Measurements from ENCODE around the gene ASIC2. TPM values are rescaled to one million over a fixed set of nuclear protein-coding genes. Genes with fewer than 3 reads are reported as not detected.

ASIC2 gene
- total RNA-seq, 2 experiments from 2014 or later = not detected

GRCh38 chr17:33019161-33019890 lies 273.8 kb downstream of the ASIC2 start:
- POLR2A ChIA-PET = no interaction called here
- no peak for ATAC-seq (ENCODE audit: poor library complexity)
- no peaks in the 10 kb centered on the region for H3K4me1 ChIP-seq (ENCODE audit: insufficient read depth, low read length)
- CTCF ChIA-PET = no interaction called here
- no peak for TF ChIP-seq CTCF (IDR thresholded peaks at IDR 0.05)
- Mint-ChIP-seq H3K36me3 (ENCODE audit: low read depth) (no peaks in the 10 kb centered on the region), H3K27ac (no peak overlapping the region), H3K27me3 (peaks cover 24% of the 10 kb centered on the region), H3K4me1 (ENCODE audit: low read depth) (no peaks in the 10 kb centered on the region), H3K9me3 (no peaks in the 10 kb centered on the region), H3K4me3 (no peak overlapping the region)
- no peaks in the 10 kb centered on the region for H3K36me3 ChIP-seq (ENCODE audit: insufficient read depth, low read length)
- no peak overlapping the region for H3K27ac ChIP-seq (ENCODE audit: low read depth in 1 of 2, low read length in 2 of 2)
- intact Hi-C loops (cut with DNase I, micrococcal nuclease) = no loop called here
- no peak overlapping the region for H3K4me3 ChIP-seq (ENCODE audit: low read length)
- no peaks in the 10 kb centered on the region for H3K9me3 ChIP-seq (ENCODE audit: control insufficient read depth in 1 of 2, insufficient read depth in 1 of 2, low read length in 2 of 2)
- no peak for DNase-seq
- peaks cover 0 to 6% of the 10 kb centered on the region in 2 experiments for H3K27me3 ChIP-seq (ENCODE audit: control insufficient read depth in 1 of 2, insufficient read depth in 2 of 2, low read length in 2 of 2)

GRCh38 chr17:33017366-33017765 lies 275.7 kb downstream of the ASIC2 start:
- Histone ChIP-seq H3K9me3 (ENCODE audit: control insufficient read depth in 1 of 2, insufficient read depth in 1 of 2, low read length in 2 of 2) (no peaks in the 10 kb centered on the region), H3K36me3 (ENCODE audit: insufficient read depth, low read length) (no peaks in the 10 kb centered on the region), H3K4me1 (ENCODE audit: insufficient read depth, low read length) (no peaks in the 10 kb centered on the region), H3K27ac (ENCODE audit: low read depth in 1 of 2, low read length in 2 of 2) (no peak overlapping the region), H3K27me3 (ENCODE audit: control insufficient read depth in 1 of 2, insufficient read depth in 2 of 2, low read length in 2 of 2) (peaks cover 0 to 6% of the 10 kb centered on the region in 2 experiments), H3K4me3 (ENCODE audit: low read length) (no peak overlapping the region)
- Mint-ChIP-seq H3K4me3 (no peak overlapping the region), H3K9me3 (no peaks in the 10 kb centered on the region), H3K27me3 (peaks cover 23% of the 10 kb centered on the region), H3K36me3 (ENCODE audit: low read depth) (no peaks in the 10 kb centered on the region), H3K27ac (no peak overlapping the region), H3K4me1 (ENCODE audit: low read depth) (no peaks in the 10 kb centered on the region)
- no peak for ATAC-seq (ENCODE audit: poor library complexity)
- ChIA-PET POLR2A (no interaction called here), CTCF (no interaction called here)
- intact Hi-C loops (cut with DNase I, micrococcal nuclease) = no loop called here
- TF ChIP-seq CTCF (IDR thresholded peaks at IDR 0.05) = no peak
- no peak for DNase-seq

- no peak for DNase-seq
- ChIA-PET POLR2A (no interaction called here), CTCF (no interaction called here)
- H3K4me3 Mint-ChIP-seq = no peak overlapping the region
- H3K27ac Mint-ChIP-seq = no peak overlapping the region
- peaks cover 23% of the 10 kb centered on the region for H3K27me3 Mint-ChIP-seq
- H3K36me3 Mint-ChIP-seq (ENCODE audit: low read depth) = no peaks in the 10 kb centered on the region
- Histone ChIP-seq H3K4me3 (ENCODE audit: low read length) (no peak overlapping the region), H3K36me3 (ENCODE audit: insufficient read depth, low read length) (no peaks in the 10 kb centered on the region), H3K27me3 (ENCODE audit: control insufficient read depth in 1 of 2, insufficient read depth in 2 of 2, low read length in 2 of 2) (peaks cover 0 to 6% of the 10 kb centered on the region in 2 experiments), H3K27ac (ENCODE audit: low read depth in 1 of 2, low read length in 2 of 2) (no peak overlapping the region), H3K4me1 (ENCODE audit: insufficient read depth, low read length) (no peaks in the 10 kb centered on the region), H3K9me3 (ENCODE audit: control insufficient read depth in 1 of 2, insufficient read depth in 1 of 2, low read length in 2 of 2) (no peaks in the 10 kb centered on the region)
- intact Hi-C loops (cut with DNase I, micrococcal nuclease) = no loop called here
- ATAC-seq (ENCODE audit: poor library complexity) = no peak
- TF ChIP-seq CTCF (IDR thresholded peaks at IDR 0.05) = no peak
- no peaks in the 10 kb centered on the region for H3K4me1 Mint-ChIP-seq (ENCODE audit: low read depth)
- no peaks in the 10 kb centered on the region for H3K9me3 Mint-ChIP-seq
Observed at GRCh38 chr17:33016920-33017319, 276.2 kb downstream of the ASIC2 start.

Data from CD4-positive, alpha-beta T cell (primary cell).